Measurements from ENCODE around the gene METTL25. TPM values are rescaled to one million over a fixed set of nuclear protein-coding genes. Genes with fewer than 3 reads are reported as not detected.

The METTL25 gene
- polyA plus RNA-seq, 1 donor (not counting 4 experiments of a cell fraction or from before 2014, with no cell fraction given): 6.0 TPM

DNA sequence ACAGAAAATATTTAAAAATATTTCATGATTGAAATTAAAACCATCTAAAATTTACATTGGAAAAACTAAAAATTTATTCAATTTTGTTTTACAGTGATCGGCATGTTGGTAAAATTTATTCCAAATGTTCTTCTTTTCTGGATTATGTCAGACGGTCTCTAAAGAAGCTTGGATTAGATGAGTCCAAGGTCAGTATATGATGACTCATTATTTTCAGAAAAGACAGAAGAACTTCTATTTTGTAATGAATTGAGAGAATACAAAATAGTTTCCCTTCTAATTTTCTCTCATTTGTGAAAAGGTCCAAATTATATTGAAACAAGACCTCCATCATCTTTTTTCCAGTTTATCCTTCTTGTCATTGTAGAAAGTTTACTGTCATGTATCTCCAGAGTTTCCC is 98.3 kb downstream of the METTL25 start:
- no peaks in the 10 kb centered on the region for H3K27me3 ChIP-seq (ENCODE audit: control insufficient read depth, extremely low read depth, insufficient read depth, low read length)
- no peaks in the 10 kb centered on the region for H4K20me1 ChIP-seq (ENCODE audit: control insufficient read depth, extremely low read depth, insufficient read depth, low read length)
- dilution Hi-C loops (cut with MboI; ENCODE audit: extremely low pct_ligation_motif_present, low sequenced_read_pairs): no loop called here
- TF ChIP-seq CTCF (optimal IDR thresholded peaks at IDR 0.05 in 1 of 3, IDR thresholded peaks at IDR 0.05 in 1 of 3, conservative IDR thresholded peaks at IDR 0.05 in 1 of 3; ENCODE audit: extremely low read depth in 1 of 3, insufficient read depth in 2 of 3, low read length in 3 of 3) (no peak), EZH2 (IDR thresholded peaks at IDR 0.05; ENCODE audit: low read length) (no peak)
- no peak overlapping the region for H3K4me2 ChIP-seq (ENCODE audit: control insufficient read depth, extremely low read depth, insufficient read depth, low read depth, low read length)
- H3K4me1 ChIP-seq (ENCODE audit: control insufficient read depth, extremely low read depth, insufficient read depth, low read length): peaks cover 3% of the 10 kb centered on the region
- FAIRE-seq: no peak
- H3K9me1 ChIP-seq (ENCODE audit: control insufficient read depth, extremely low read depth, insufficient read depth, low read length): no peaks in the 10 kb centered on the region
- no peaks in the 10 kb centered on the region for H3K9me3 ChIP-seq (ENCODE audit: control insufficient read depth, low read depth, low read length)
- no peaks in the 10 kb centered on the region for H3K36me3 ChIP-seq (ENCODE audit: control insufficient read depth in 2 of 2, extremely low read depth in 1 of 2, insufficient read depth in 2 of 2, low read length in 2 of 2)
- H3K4me3 ChIP-seq (ENCODE audit: control insufficient read depth in 2 of 3, extremely low read depth in 1 of 3, insufficient read depth in 2 of 3, low read depth in 1 of 3, low read length in 3 of 3): no peak overlapping the region
- no peak overlapping the region for H3K27ac ChIP-seq (ENCODE audit: control insufficient read depth, insufficient read depth, low read length)
- H3K9ac ChIP-seq (ENCODE audit: control insufficient read depth, extremely low read depth, insufficient read depth, low read length): no peak overlapping the region
- DNase-seq (ENCODE audit: low read depth, low spot score): no peak
- H3K79me2 ChIP-seq (ENCODE audit: control insufficient read depth, insufficient read depth, low read length): no peaks in the 10 kb centered on the region
- no peak overlapping the region for H2AFZ ChIP-seq (ENCODE audit: control insufficient read depth, low read length)

- H3K9ac ChIP-seq (ENCODE audit: control insufficient read depth, extremely low read depth, insufficient read depth, low read length): no peak overlapping the region
- no peaks in the 10 kb centered on the region for H3K27me3 ChIP-seq (ENCODE audit: control insufficient read depth, extremely low read depth, insufficient read depth, low read length)
- no peaks in the 10 kb centered on the region for H3K79me2 ChIP-seq (ENCODE audit: control insufficient read depth, insufficient read depth, low read length)
- H2AFZ ChIP-seq (ENCODE audit: control insufficient read depth, low read length): no peak overlapping the region
- no peak overlapping the region for H3K4me2 ChIP-seq (ENCODE audit: control insufficient read depth, extremely low read depth, insufficient read depth, low read depth, low read length)
- no peak for TF ChIP-seq EZH2 (IDR thresholded peaks at IDR 0.05; ENCODE audit: low read length)
- TF ChIP-seq CTCF (optimal IDR thresholded peaks at IDR 0.05 in 1 of 3, IDR thresholded peaks at IDR 0.05 in 1 of 3, conservative IDR thresholded peaks at IDR 0.05 in 1 of 3; ENCODE audit: extremely low read depth in 1 of 3, insufficient read depth in 2 of 3, low read length in 3 of 3): no peak
- no peak overlapping the region for H3K27ac ChIP-seq (ENCODE audit: control insufficient read depth, insufficient read depth, low read length)
- H3K9me1 ChIP-seq (ENCODE audit: control insufficient read depth, extremely low read depth, insufficient read depth, low read length): no peaks in the 10 kb centered on the region
- H3K4me3 ChIP-seq (ENCODE audit: control insufficient read depth in 2 of 3, extremely low read depth in 1 of 3, insufficient read depth in 2 of 3, low read depth in 1 of 3, low read length in 3 of 3): no peak overlapping the region
- no peaks in the 10 kb centered on the region for H4K20me1 ChIP-seq (ENCODE audit: control insufficient read depth, extremely low read depth, insufficient read depth, low read length)
- H3K36me3 ChIP-seq (ENCODE audit: control insufficient read depth in 2 of 2, extremely low read depth in 1 of 2, insufficient read depth in 2 of 2, low read length in 2 of 2): no peaks in the 10 kb centered on the region
- DNase-seq (ENCODE audit: low read depth, low spot score) (no peak), FAIRE-seq (no peak)
- dilution Hi-C loops (cut with MboI; ENCODE audit: extremely low pct_ligation_motif_present, low sequenced_read_pairs): no loop called here
- H3K4me1 ChIP-seq (ENCODE audit: control insufficient read depth, extremely low read depth, insufficient read depth, low read length): peaks cover 11% of the 10 kb centered on the region
- no peaks in the 10 kb centered on the region for H3K9me3 ChIP-seq (ENCODE audit: control insufficient read depth, low read depth, low read length)
Measured at GRCh38 chr12:82458101-82458500, 99.8 kb downstream of the METTL25 start.
